Measurements from ENCODE around the gene SPEF2.

SPEF2 gene

GRCh38 chr5:35783551-35783950 is 165.9 kb downstream of the SPEF2 start:
- TF ChIP-seq TSHZ2 (CRISPR knock-in tag; IDR thresholded peaks at IDR 0.05) (no peak), RARB (CRISPR knock-in tag; IDR thresholded peaks at IDR 0.05) (no peak), ISL1 (CRISPR knock-in tag; IDR thresholded peaks at IDR 0.05) (no peak), ZNF70 (CRISPR knock-in tag; IDR thresholded peaks at IDR 0.05) (no peak), CSDC2 (CRISPR knock-in tag; IDR thresholded peaks at IDR 0.05) (no peak), ZC3H10 (CRISPR knock-in tag; IDR thresholded peaks at IDR 0.05) (no peak), ZNF8 (CRISPR knock-in tag; IDR thresholded peaks at IDR 0.05) (no peak), ZNF565 (CRISPR knock-in tag; conservative IDR thresholded peaks at IDR 0.05; ENCODE audit: low read depth) (no peak), SNAI2 (CRISPR knock-in tag; IDR thresholded peaks at IDR 0.05) (no peak)
- ATAC-seq: no peak

DNA sequence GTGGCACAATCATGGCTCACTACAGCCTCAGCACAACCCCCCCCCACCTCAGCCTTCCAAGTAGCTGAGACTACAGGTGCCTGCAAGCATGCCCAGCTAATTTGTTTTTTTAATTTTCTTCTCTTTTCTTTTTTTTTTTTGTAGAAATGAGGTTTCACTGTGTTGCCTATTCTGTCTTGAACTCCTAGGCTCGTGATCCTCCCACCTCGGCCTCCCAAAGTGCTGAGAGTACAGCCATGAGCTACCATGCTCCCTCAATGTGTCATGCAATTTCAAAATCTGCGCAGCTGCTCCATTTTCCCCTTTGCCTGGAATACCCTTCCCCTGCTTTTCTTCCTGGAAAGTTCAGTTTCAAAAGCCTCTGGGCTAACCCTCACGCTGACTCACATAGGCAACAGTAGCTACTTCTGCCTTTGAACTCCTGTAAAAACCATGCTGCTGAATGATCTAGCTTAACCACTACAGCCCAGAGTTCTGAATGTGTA is 168.0 kb downstream of the SPEF2 start:
- ATAC-seq: no peak
- TF ChIP-seq ISL1 (CRISPR knock-in tag; IDR thresholded peaks at IDR 0.05): no peak

GRCh38 chr5:35788724-35789123 is 171.1 kb downstream of the SPEF2 start:
- no peak for TF ChIP-seq ESRRG (CRISPR knock-in tag; IDR thresholded peaks at IDR 0.05)
- no peak for TF ChIP-seq ZFP30 (CRISPR knock-in tag; IDR thresholded peaks at IDR 0.05)
- TF ChIP-seq, protein P1, sequence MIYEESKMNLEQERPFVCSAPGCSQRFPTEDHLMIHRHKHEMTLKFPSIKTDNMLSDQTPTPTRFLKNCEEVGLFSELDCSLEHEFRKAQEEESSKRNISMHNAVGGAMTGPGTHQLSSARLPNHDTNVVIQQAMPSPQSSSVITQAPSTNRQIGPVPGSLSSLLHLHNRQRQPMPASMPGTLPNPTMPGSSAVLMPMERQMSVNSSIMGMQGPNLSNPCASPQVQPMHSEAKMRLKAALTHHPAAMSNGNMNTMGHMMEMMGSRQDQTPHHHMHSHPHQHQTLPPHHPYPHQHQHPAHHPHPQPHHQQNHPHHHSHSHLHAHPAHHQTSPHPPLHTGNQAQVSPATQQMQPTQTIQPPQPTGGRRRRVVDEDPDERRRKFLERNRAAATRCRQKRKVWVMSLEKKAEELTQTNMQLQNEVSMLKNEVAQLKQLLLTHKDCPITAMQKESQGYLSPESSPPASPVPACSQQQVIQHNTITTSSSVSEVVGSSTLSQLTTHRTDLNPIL (CRISPR knock-in tag; IDR thresholded peaks at IDR 0.05; ENCODE audit: low read depth): no peak
- no peak for TF ChIP-seq PPARA (CRISPR knock-in tag; IDR thresholded peaks at IDR 0.05; ENCODE audit: borderline replicate concordance)
- TF ChIP-seq ZC3H10 (CRISPR knock-in tag; IDR thresholded peaks at IDR 0.05): no peak
- no peak for TF ChIP-seq ISL1 (CRISPR knock-in tag; IDR thresholded peaks at IDR 0.05)
- no peak for TF ChIP-seq PATZ1 (CRISPR knock-in tag; IDR thresholded peaks at IDR 0.05; ENCODE audit: borderline replicate concordance)
- no peak for TF ChIP-seq TSHZ2 (CRISPR knock-in tag; IDR thresholded peaks at IDR 0.05)
- TF ChIP-seq, protein P2, sequence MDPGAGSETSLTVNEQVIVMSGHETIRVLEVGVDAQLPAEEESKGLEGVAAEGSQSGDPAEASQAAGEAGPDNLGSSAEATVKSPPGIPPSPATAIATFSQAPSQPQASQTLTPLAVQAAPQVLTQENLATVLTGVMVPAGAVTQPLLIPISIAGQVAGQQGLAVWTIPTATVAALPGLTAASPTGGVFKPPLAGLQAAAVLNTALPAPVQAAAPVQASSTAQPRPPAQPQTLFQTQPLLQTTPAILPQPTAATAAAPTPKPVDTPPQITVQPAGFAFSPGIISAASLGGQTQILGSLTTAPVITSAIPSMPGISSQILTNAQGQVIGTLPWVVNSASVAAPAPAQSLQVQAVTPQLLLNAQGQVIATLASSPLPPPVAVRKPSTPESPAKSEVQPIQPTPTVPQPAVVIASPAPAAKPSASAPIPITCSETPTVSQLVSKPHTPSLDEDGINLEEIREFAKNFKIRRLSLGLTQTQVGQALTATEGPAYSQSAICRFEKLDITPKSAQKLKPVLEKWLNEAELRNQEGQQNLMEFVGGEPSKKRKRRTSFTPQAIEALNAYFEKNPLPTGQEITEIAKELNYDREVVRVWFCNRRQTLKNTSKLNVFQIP (CRISPR knock-in tag; IDR thresholded peaks at IDR 0.05; ENCODE audit: borderline replicate concordance, low read depth): no peak
- TF ChIP-seq ZNF70 (CRISPR knock-in tag; IDR thresholded peaks at IDR 0.05): no peak
- no peak for TF ChIP-seq TOX (CRISPR knock-in tag; IDR thresholded peaks at IDR 0.05; ENCODE audit: borderline replicate concordance)
- no peak for TF ChIP-seq ZNF565 (CRISPR knock-in tag; conservative IDR thresholded peaks at IDR 0.05; ENCODE audit: low read depth)
- TF ChIP-seq TCF4 (CRISPR knock-in tag; IDR thresholded peaks at IDR 0.05; ENCODE audit: borderline replicate concordance): no peak
- TF ChIP-seq, protein P3, sequence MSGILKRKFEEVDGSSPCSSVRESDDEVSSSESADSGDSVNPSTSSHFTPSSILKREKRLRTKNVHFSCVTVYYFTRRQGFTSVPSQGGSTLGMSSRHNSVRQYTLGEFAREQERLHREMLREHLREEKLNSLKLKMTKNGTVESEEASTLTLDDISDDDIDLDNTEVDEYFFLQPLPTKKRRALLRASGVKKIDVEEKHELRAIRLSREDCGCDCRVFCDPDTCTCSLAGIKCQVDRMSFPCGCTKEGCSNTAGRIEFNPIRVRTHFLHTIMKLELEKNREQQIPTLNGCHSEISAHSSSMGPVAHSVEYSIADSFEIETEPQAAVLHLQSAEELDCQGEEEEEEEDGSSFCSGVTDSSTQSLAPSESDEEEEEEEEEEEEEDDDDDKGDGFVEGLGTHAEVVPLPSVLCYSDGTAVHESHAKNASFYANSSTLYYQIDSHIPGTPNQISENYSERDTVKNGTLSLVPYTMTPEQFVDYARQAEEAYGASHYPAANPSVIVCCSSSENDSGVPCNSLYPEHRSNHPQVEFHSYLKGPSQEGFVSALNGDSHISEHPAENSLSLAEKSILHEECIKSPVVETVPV (CRISPR knock-in tag; IDR thresholded peaks at IDR 0.05): no peak
- TF ChIP-seq ARNTL (CRISPR knock-in tag; IDR thresholded peaks at IDR 0.05; ENCODE audit: borderline replicate concordance, low read depth): no peak
- ATAC-seq: no peak
